DND-41 (cell line): ENCODE results near the gene LRRC3B.

ENCODE experiments used
- ATAC-seq: fragments of 200-7000 bp; cut with Tn5 transposase; 3 replicates; pipeline ENCODE4 v1.9.1; 2021; ENCODE audit warnings: low read depth; ENCODE audit not compliant: insufficient read depth
- DNase-seq: peaks from one replicate; pipeline ENCODE4 v3.0.0-alpha.2; 2020
- H2AFZ ChIP-seq: 2 replicates; pipeline ENCODE4 v1.6.0; 2012; ENCODE audit warnings: low read depth, low read length
- H3K27ac ChIP-seq: 2 replicates; pipeline ENCODE4 v1.5.1; 2012; ENCODE audit warnings: low read length, inconsistent platforms
- H3K27me3 ChIP-seq: fragments of 200-600 bp; sonication (generic); 2 replicates; pipeline ENCODE4 v1.6.0; 2012; ENCODE audit warnings: low read length, mild to moderate bottlenecking, inconsistent platforms; ENCODE audit not compliant: insufficient read depth, poor library complexity
- H3K36me3 ChIP-seq: 2 replicates; pipeline ENCODE4 v1.5.1; 2012; ENCODE audit warnings: low read length, inconsistent platforms; ENCODE audit not compliant: insufficient read depth
- H3K4me1 ChIP-seq: 2 replicates; pipeline ENCODE4 v1.5.1; 2012; ENCODE audit warnings: mild to moderate bottlenecking, low read length; ENCODE audit not compliant: insufficient read depth
- H3K4me2 ChIP-seq: 2 replicates; pipeline ENCODE4 v1.6.0; 2012; ENCODE audit warnings: mild to moderate bottlenecking, moderate library complexity, low read length, inconsistent platforms; ENCODE audit not compliant: insufficient read depth
- H3K4me3 ChIP-seq, 2 experiments: fragments of 200-600 bp in 1 of 2; shearing (Covaris generic) in 1 of 2; 2 replicates each; pipeline ENCODE4 v1.5.1; 2012 to 2016; ENCODE audit warnings: inconsistent platforms in 2 of 2, low read length in 2 of 2, mild to moderate bottlenecking in 2 of 2, low read depth in 1 of 2, moderate library complexity in 1 of 2
- H3K79me2 ChIP-seq: 2 replicates; pipeline ENCODE4 v1.6.0; 2012; ENCODE audit warnings: low read length, inconsistent platforms; ENCODE audit not compliant: insufficient read depth
- H3K9ac ChIP-seq: 2 replicates; pipeline ENCODE4 v1.6.0; 2012; ENCODE audit warnings: low read depth, mild to moderate bottlenecking, inconsistent platforms, low read length, moderate library complexity
- H3K9me3 ChIP-seq: 2 replicates; pipeline ENCODE4 v1.5.1; 2012; ENCODE audit warnings: low read length, moderate library complexity, mild to moderate bottlenecking, inconsistent platforms; ENCODE audit not compliant: insufficient read depth, severe bottlenecking
- H4K20me1 ChIP-seq: 2 replicates; pipeline ENCODE4 v1.6.0; 2012; ENCODE audit warnings: low read length; ENCODE audit not compliant: insufficient read depth
- CTCF ChIP-seq: IDR thresholded peaks from 2 replicates; pipeline ENCODE4 v1.5.1; 2012; ENCODE audit warnings: borderline replicate concordance, low read length, moderate library complexity, mild to moderate bottlenecking; ENCODE audit not compliant: poor library complexity, severe bottlenecking; ENCODE audit errors: extremely low read depth
- EZH2 ChIP-seq: IDR thresholded peaks from 3 replicates; pipeline ENCODE4 v1.6.1; 2012; ENCODE audit warnings: borderline replicate concordance, low read depth, mild to moderate bottlenecking, moderate library complexity, low read length, inconsistent platforms; ENCODE audit not compliant: severe bottlenecking

LRRC3B gene

DNA sequence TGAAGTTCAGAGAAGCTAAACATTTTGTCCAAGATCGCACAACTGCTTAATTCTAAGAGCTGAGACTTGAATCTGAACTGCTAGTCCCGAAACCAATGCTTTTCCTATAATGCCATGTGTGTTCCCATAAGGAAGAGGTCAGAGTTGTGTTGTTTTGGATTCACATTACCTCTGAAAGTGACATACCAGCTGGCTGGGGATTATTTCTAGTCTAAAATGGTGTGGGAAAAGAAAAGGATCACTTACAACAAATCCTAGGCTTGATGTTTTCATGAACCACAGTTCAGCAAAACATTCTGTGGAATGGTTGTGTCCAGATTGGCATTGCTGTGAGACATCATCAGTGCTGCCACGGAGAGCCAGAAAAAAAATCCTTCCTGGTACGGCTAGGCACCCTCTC, 35.0 kb upstream of the LRRC3B start:
- TF ChIP-seq CTCF: no peak
- no peak for TF ChIP-seq EZH2
- Histone ChIP-seq H3K9me3 (no peaks in the 10 kb centered on the region), H3K27ac (no peak overlapping the region), H3K9ac (no peak overlapping the region), H3K4me2 (no peak overlapping the region), H3K27me3 (no peaks in the 10 kb centered on the region), H3K36me3 (no peaks in the 10 kb centered on the region), H2AFZ (no peak overlapping the region), H3K4me1 (no peaks in the 10 kb centered on the region), H3K79me2 (no peaks in the 10 kb centered on the region), H3K4me3 (no peak overlapping the region), H4K20me1 (no peaks in the 10 kb centered on the region)
- ATAC-seq (no peak), DNase-seq (no peak)

DNA sequence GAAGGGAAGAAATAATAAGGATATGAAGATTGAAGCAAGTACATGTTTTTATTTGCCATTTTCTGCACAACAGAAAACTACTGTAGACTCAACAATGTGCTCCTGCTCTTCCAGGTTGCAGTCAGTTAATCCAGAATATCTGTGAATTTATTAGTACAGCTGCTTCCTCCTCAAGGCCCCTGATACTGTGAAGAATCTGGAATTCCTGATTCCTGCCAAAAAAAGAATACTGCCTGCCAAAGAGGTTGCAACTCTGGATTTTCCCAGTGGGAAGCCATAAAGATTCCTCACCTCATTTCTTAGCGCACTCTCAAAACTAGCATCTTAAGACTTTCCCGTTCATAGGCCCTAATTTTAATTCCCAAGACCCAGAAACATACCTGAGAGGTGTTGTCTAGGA, 33.6 kb upstream of the LRRC3B start:
- H3K79me2 ChIP-seq: no peaks in the 10 kb centered on the region
- no peak overlapping the region for H2AFZ ChIP-seq
- no peaks in the 10 kb centered on the region for H3K4me1 ChIP-seq
- no peaks in the 10 kb centered on the region for H3K36me3 ChIP-seq
- no peak overlapping the region for H3K27ac ChIP-seq
- no peaks in the 10 kb centered on the region for H4K20me1 ChIP-seq
- H3K9ac ChIP-seq: no peak overlapping the region
- no peak for DNase-seq
- no peak overlapping the region for H3K4me3 ChIP-seq
- no peak overlapping the region for H3K4me2 ChIP-seq
- H3K9me3 ChIP-seq: no peaks in the 10 kb centered on the region
- TF ChIP-seq CTCF (no peak), EZH2 (no peak)
- no peaks in the 10 kb centered on the region for H3K27me3 ChIP-seq
- no peak for ATAC-seq

DNA sequence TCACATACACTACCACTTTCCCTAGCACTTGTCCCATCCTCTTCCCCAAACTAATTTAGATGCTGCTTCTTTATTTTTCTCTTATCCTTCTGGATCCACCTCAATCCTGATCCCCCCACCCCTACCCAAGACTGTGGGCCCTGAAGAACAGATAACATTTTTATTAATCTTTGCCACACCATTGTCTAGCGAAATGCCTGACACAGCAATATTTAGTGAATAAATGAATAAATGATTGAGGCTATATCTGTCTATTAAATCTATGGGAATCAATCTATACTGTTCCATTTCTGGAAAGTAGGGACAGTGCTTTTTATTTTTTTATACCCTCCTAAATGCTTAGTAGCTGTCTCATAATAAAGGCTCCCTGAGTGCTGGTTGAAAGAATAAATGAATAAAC, 32.9 kb upstream of the LRRC3B start:
- H3K9me3 ChIP-seq: no peaks in the 10 kb centered on the region
- ATAC-seq (no peak), DNase-seq (no peak)
- no peaks in the 10 kb centered on the region for H3K36me3 ChIP-seq
- H3K79me2 ChIP-seq: no peaks in the 10 kb centered on the region
- no peaks in the 10 kb centered on the region for H3K27me3 ChIP-seq
- no peak overlapping the region for H3K9ac ChIP-seq
- H3K4me2 ChIP-seq: no peak overlapping the region
- H3K4me1 ChIP-seq: no peaks in the 10 kb centered on the region
- H3K27ac ChIP-seq: no peak overlapping the region
- H3K4me3 ChIP-seq: no peak overlapping the region
- TF ChIP-seq CTCF (no peak), EZH2 (no peak)
- H4K20me1 ChIP-seq: no peaks in the 10 kb centered on the region
- H2AFZ ChIP-seq: no peak overlapping the region

DNA sequence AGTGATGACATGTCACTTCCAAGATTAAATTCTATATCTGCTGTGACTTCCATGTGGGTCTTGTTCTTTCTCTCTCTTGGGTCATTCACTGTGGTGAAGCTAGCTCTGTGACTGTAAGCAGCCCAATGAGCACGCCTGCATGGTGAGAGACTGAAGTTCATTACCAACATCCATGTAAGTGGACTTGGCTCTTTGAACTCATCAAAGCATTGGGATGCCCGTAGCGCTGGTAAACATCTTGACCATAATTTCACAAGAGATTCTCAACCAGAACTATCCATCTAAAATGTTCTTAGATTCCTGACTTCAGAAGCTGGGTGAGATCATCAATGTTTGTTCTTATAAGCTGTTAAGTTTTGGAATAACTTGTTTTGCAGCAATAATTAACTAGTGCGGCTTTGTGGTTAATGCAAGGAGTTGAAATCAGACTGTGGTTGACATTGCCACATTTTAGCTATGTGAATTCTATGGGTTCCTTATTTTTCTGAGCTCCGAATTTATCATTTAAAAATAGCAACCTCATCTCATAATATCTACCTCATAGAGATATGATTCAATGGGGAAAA, 31.6 kb upstream of the LRRC3B start:
- Histone ChIP-seq H3K27ac (no peak overlapping the region), H3K27me3 (no peaks in the 10 kb centered on the region), H3K4me1 (no peaks in the 10 kb centered on the region), H3K36me3 (no peaks in the 10 kb centered on the region), H3K4me3 (no peak overlapping the region), H4K20me1 (no peaks in the 10 kb centered on the region), H3K4me2 (no peak overlapping the region), H3K79me2 (no peaks in the 10 kb centered on the region), H3K9me3 (no peaks in the 10 kb centered on the region), H3K9ac (no peak overlapping the region), H2AFZ (no peak overlapping the region)
- no peak for ATAC-seq
- TF ChIP-seq CTCF: no peak
- DNase-seq: no peak
